T-helper 22 cell (primary cell): ENCODE results near the gene RNF208.
"Not testable (repeated sequence)": the region's sequence is repeated elsewhere in the genome, so short reads cannot be mapped to it uniquely, and the experiment has no call there.

ENCODE experiments used
- DNase-seq: peaks from one replicate; pipeline ENCODE4 v3.0.0-alpha.2; 2020; ENCODE audit warnings: low read depth

Gene RNF208

GRCh38 chr9:137240318-137240840 lies 18.3 kb upstream of the RNF208 start:
- DNase-seq: peak; percentile 63

GRCh38 chr9:137239541-137240200 lies 17.6 kb upstream of the RNF208 start:
- DNase-seq: not testable (repeated sequence)

GRCh38 chr9:137237759-137238726 lies 16.0 kb upstream of the RNF208 start:
- DNase-seq: no peak

GRCh38 chr9:137236936-137237421 lies 14.9 kb upstream of the RNF208 start:
- no peak for DNase-seq

GRCh38 chr9:137236238-137236935 lies 14.3 kb upstream of the RNF208 start:
- DNase-seq: peak; percentile 77

- DNase-seq: no peak
These were observed 13.6 kb upstream of the RNF208 start for GRCh38 chr9:137235424-137236237.

- DNase-seq: no peak
These were observed 12.9 kb upstream of the RNF208 start for GRCh38 chr9:137234758-137235423.

- DNase-seq: no peak
These were observed 12.1 kb upstream of the RNF208 start for GRCh38 chr9:137234055-137234697.

GRCh38 chr9:137233143-137233980 lies 11.3 kb upstream of the RNF208 start:
- DNase-seq: no peak

GRCh38 chr9:137232510-137232909 lies 10.5 kb upstream of the RNF208 start:
- no peak for DNase-seq

GRCh38 chr9:137232101-137232500 lies 10.1 kb upstream of the RNF208 start:
- DNase-seq: no peak

- DNase-seq: no peak
These were observed 9.5 kb upstream of the RNF208 start for GRCh38 chr9:137231372-137232039.

GRCh38 chr9:137230705-137231371 lies 8.8 kb upstream of the RNF208 start, which contains the start of gene SLC34A3:
Gene SLC34A3, plus strand, starts transcription at chr9:137230901. Its CDS starts 802 bp downstream, at chr9:137231703.
- DNase-seq: no peak

- DNase-seq: no peak
These were observed 8.1 kb upstream of the RNF208 start for GRCh38 chr9:137229903-137230704.

GRCh38 chr9:137228968-137229896 lies 7.2 kb upstream of the RNF208 start:
- DNase-seq: no peak

- no peak for DNase-seq
These were observed 6.5 kb upstream of the RNF208 start for GRCh38 chr9:137228506-137228967.
